NCI-H128 (cell line): Measurements from ENCODE around the gene LAMTOR3.
"Not testable (repeated sequence)": the region's sequence is repeated elsewhere in the genome, so short reads cannot be mapped to it uniquely, and the experiment has no call there.

Experiments
- DNase-seq: peaks from one replicate; lab custom pipeline; 2025; ENCODE audit not compliant: unreplicated experiment; lab: John Stamatoyannopoulos, UW

Gene LAMTOR3

GRCh38 chr4:99832321-99832720 is 61.9 kb downstream of the LAMTOR3 start:
- no peak for DNase-seq

- not testable (repeated sequence) for DNase-seq
These were observed 64.2 kb downstream of the LAMTOR3 start for GRCh38 chr4:99830051-99830450.

- DNase-seq: no peak
These were observed 65.8 kb downstream of the LAMTOR3 start for GRCh38 chr4:99828477-99828876.
